HG02970 (cell line): ENCODE data around the gene ACACB.

Source experiments
- ATAC-seq: cut with Tn5 transposase; IDR thresholded peaks from one replicate; pipeline ENCODE4 v1.9.1; 2021; ENCODE audit warnings: mild to moderate bottlenecking, moderate library complexity, moderate number of reproducible peaks; ENCODE audit not compliant: unreplicated experiment, low FRiP score

The ACACB gene

GRCh38 chr12:109115758-109116610 lies at the start of gene ACACB:
ACACB (plus strand) TSS chr12:109116587; CDS start chr12:109139406, 22,819 bp downstream.
- ATAC-seq: no peak

DNA sequence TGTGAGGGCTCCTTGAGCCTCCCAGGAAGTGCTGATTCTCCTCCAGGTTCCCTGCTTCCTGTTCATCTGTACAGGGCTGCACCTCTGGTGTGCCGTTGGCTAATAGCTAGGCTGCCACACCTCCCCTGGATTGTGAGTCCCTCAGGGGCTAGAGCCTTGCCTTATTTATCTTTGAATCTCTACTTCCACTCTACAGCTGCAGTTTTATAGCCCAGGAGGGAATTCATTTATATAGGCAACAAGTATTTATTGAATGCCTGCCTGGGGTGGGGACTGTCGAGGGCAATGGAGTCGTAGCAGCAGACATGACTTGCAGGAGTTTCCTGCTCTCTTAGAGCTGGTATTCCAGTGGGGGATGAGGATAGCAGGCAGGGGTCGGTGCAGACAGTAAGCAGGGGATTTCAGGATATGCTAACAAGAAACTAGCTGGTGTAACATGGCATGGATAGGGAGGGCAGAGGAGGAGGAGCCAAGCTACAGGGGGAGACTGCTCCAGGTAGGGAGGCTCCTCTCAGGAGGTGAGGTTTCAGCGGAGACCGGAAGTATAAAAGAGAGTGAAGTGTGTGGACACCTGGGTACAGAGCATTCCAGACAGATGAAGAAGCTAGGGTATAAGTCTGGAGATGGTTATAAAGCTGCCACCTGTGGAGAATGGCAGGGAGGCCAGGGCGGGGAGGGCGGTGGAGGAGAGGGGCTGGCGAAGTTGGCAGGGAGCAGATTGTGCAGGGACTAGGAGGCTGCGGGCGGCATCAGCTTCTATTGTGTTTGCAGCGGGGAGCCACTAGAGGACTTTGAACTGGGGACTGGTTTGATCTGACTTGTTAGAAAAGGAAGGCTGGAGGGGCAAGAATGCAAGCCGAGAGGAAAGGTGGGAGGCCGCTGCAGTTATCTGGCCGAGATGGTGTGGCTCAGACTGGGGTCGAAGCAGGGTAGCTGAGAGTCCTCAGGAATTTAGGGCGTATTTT lies 46.8 kb upstream of the ACACB start:
- no peak for ATAC-seq

- no peak for ATAC-seq
Observed at GRCh38 chr12:109074866-109075265, 41.5 kb upstream of the ACACB start.

GRCh38 chr12:109082751-109083150 lies 33.6 kb upstream of the ACACB start:
- no peak for ATAC-seq

DNA sequence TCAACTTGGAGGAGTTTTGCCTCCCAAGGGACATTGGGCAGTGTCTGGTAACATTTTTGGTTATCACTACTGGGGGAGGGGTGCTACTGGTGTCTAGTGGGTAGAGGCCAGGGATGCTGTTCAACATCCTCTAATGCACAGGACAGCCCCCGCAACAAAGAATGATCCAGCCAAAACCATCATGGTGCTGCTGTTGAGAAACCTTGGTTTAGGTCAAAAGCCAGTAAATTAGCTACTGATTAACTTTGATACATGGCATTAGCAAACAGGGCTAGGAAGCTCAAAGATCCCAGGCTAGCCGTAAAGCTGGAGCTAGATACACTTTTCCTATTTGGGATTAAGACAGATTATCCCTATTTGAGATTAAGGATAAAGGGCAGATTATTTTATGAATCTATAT lies 32.0 kb upstream of the ACACB start:
- ATAC-seq: no peak

DNA sequence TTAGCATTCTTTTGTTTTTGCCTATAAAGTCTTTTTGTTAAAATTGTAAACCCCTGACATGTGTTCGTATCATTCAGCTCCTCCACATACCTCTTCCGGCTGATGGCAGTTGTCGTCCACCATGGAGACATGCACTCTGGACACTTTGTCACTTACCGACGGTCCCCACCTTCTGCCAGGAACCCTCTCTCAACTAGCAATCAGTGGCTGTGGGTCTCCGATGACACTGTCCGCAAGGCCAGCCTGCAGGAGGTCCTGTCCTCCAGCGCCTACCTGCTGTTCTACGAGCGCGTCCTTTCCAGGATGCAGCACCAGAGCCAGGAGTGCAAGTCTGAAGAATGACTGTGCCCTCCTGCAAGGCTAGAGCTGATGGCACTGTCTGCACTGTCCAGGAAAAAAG lies 30.8 kb upstream of the ACACB start:
- no peak for ATAC-seq

- no peak for ATAC-seq
Observed at GRCh38 chr12:109087250-109087649, 29.1 kb upstream of the ACACB start.

GRCh38 chr12:109088818-109089217 lies 27.6 kb upstream of the ACACB start:
- no peak for ATAC-seq

DNA sequence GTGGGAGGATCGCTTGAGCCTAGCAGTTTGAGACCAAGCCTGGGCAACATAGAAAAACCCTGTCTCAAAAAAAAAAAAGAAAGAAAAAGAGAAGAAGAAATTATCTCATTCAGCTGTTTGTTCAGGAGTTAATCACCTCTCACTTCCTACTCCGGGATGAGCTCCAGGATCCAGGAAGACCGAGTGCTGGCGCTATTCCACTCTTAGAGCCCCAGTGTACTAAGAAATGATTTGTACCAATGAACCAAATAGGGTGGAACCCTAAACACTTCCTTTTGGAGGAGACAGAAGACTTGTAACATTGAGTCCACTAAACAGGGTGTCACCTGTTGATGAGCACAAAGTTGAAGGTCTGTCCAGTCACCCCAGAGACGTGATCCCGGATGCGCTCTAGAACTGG lies 26.7 kb upstream of the ACACB start:
- ATAC-seq: no peak

DNA sequence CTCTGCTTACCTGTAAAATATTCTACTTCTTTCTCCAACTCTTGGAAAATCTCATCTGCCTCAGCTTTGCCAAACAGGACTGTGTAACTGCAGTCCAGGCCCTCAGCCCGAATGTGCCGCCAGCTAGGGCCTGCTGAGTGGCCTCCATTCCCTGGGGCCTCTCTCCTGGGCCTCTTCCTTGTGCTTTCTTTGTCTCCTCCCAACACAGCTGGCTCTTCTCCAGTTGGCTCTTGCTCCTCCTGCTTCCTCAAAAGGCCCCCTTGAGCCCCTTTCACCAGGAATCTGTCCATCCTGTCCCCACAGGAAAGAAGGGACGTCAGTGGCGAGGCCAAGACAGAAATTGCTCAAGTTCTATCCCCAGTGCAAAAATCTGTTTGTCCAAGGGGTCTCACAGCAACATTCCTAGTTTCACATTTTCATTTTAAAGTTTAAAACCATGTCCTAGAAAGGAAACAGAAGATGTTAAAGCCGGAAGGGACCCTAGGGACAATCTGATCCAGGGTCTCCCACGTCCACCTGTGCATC lies 23.8 kb upstream of the ACACB start:
- no peak for ATAC-seq

DNA sequence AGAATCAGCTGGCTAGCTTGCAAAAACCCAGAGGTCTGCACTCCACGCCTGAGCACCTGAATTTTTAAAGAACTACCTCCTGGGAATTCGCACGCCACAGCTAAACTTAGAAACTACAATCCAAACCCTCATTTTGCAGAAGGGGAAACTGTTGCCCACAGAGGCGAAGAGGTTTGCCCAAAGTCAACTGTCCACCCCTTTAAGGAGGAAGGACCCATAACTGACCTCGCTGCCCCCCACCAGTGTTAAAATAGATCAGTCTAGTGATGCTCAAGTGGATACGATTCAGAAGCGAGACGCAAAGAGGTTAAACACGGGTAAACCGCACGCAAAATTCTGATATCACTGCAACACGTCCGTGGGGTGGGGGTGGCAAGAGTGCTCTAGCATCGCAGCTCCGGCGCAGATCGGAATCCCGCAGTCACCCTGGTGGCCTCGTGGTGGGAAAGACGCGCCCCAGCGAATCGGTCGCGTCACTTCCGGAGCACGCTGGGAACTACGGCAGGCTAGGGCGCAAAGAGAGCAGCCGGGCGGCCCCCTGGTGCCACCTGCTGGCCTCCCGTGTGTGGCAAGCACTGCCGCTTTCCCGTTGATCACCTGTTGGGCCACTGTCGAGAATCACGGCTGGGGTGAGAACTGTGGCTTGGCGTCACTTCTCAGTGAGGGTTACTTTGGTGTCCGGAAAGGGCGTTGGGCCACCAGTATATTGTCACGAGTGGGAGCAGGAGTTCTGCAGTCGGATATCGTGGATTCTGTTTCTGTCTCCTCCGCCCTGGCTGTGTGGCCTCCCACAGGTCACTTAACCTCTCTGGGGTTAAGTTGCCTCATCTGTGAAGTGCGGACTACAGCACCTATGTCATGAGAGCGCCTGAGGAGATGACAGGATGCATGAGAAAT lies 23.1 kb upstream of the ACACB start, which contains the start of gene ALKBH2:
Gene ALKBH2 (minus strand): TSS at position 451 of the 897 bp plus-strand sequence. CDS start 686 bp downstream, outside the sequence.
- peak; percentile 61 for ATAC-seq

DNA sequence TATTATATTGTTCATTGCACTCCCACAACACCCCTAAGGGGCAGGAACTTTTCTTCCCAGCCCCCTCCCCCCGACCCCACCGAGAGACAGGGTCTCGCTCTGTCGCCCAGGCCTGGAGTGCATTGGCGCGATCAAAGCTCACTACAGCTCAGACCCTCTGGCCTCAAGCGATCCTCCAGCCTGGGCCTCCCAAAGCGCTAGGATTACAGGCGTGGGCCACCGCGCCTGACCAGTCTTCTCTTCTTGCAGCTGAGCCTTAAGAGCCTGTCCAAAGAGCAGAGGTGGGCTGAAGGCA lies 19.3 kb upstream of the ACACB start:
- ATAC-seq: no peak

DNA sequence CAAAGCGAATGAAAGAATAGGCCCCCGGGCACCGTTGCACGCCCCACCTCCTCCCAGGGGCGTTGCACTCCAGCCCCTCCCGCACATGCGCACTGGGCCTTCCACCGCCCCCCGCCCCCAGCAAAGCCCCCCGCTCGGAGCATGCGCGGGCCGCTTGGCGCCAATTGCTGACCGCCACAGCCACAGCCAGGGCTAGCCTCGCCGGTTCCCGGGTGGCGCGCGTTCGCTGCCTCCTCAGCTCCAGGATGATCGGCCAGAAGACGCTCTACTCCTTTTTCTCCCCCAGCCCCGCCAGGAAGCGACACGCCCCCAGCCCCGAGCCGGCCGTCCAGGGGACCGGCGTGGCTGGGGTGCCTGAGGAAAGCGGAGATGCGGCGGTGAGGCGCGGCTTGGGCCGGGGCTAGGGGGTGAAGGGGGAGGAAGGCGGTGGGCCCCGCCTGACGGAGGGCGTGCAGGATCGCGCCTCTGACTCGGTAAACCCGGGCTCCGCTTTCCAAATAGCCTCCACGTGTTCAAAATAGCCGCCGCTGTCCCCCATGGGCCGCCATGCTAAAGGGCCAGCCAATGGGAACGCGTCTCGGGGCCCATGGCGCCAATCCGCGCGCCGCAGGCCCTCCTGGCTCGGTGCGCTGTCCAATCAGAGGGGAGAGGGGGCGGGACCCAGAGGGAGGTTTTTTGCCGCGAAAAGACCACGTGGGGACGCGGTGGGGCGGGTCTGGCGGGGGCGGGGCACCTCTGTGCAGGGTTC lies 18.8 kb upstream of the ACACB start, which contains the start of gene UNG:
Gene UNG (plus strand): TSS at position 163 of the 748 bp plus-strand sequence. CDS start 83 bp downstream, at position 246.
- ATAC-seq: peak; percentile 88

DNA sequence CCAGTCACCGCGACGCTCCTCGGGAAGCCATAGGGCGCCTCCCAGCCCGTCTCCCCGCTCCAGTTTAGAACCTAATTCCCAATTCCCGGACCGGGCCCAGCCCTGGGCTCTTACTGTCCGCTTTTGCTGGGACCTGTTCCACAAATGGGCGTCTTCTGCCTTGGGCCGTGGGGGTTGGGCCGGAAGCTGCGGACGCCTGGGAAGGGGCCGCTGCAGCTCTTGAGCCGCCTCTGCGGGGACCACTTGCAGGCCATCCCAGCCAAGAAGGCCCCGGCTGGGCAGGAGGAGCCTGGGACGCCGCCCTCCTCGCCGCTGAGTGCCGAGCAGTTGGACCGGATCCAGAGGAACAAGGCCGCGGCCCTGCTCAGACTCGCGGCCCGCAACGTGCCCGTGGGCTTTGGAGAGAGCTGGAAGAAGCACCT lies 18.2 kb upstream of the ACACB start:
- ATAC-seq: peak; percentile 16

- no peak for ATAC-seq
Observed at GRCh38 chr12:109098651-109099050, 17.7 kb upstream of the ACACB start.

- ATAC-seq: no peak
Observed at GRCh38 chr12:109099431-109100020, 16.9 kb upstream of the ACACB start.

DNA sequence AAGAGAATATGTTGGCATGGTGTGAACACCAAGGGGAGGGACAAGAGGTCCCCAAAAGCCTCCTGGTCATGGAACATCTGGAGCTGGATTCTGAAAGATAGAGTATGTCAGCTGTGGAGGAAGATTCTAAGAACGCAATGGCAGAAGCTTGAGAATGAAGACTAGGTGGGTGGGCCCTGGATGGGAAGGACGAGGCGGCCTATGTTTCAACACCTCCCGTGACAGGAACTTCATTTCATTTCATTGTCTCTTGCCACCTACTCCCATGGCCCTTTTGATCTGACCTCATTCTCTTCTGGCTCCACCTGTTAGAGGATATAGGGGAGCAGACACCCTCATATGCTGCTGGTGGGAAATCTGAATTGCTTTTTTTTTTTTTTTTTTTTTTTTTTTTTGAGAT lies 15.6 kb upstream of the ACACB start:
- ATAC-seq: no peak

GRCh38 chr12:109102491-109102890 lies 13.9 kb upstream of the ACACB start:
- ATAC-seq: no peak

GRCh38 chr12:109105176-109105575 lies 11.2 kb upstream of the ACACB start:
- ATAC-seq: no peak
